T-helper 2 cell (primary cell): ENCODE data around the gene ZNF618.
"Not testable (repeated sequence)": the region's sequence is repeated elsewhere in the genome, so short reads cannot be mapped to it uniquely, and the experiment has no call there.

Experiments
- DNase-seq, 5 experiments: peaks; one replicate each; pipeline versions ENCODE4 v3.0.0 to v3.0.0-alpha.2; 2012 to 2022

ZNF618 gene

DNA sequence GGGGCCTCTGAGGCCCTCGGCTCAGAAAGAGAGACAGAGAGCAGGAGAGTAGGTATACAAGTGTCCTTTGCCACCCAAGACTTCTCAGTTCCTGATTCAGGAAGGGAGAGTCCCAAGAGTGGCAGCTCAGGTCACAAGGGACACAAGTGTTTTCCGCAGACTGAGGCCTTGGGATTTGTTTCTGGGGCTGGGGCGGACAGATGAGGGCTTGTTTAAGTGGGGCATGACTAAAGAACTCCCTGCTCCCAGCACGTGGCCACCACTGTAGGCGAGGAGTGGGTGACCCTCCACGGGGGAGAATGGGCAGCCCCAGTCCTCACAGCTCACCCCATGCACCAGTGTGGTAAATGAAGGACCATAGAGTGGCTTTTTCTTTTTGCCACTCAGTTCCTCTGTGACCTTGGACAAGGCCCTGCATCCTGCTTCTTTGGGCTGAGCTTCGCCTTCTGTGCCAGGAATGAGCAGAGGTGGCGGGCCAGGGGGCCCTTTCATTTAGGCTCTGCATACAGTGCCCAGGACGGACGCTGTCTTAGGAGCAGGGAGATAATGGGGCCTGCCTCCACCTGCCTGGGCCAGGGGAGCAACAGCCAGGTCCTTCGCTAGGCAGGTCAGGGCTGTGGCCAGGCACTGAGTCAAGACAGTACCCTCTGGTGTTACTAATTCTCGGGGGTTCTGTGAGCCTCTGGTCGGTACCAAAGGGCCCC, 151.2 kb downstream of the ZNF618 start:
- DNase-seq = no peak

DNA sequence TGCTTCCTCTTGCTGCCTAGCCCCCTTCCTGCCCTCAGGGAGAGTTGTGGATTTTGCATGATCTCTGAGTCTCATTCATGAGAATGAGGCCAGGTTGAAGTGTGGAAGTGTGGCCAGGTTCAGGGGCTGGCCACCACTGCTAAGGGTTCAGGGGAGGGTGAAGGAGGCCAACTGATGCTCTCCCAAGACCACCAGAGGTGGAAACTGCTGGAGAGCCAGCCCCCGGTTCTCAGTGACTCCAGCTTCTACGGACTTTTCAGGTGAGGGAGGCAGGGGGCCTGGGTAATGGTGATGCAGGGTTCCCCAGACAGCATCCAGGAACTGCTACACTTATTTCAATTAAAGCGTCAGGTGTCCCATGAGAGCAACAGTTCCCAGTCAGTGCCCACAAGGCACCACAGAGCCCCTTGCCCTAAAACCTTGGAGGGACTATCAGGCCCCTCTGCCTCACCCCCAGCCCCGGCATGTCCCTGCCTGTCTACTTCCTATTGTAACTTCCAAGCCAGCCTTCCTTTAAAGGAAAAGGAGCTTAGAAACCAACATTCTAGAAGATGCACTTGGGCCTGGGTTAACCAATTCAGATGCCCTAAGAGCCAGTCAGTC, 151.9 kb downstream of the ZNF618 start:
- no peak for DNase-seq

DNA sequence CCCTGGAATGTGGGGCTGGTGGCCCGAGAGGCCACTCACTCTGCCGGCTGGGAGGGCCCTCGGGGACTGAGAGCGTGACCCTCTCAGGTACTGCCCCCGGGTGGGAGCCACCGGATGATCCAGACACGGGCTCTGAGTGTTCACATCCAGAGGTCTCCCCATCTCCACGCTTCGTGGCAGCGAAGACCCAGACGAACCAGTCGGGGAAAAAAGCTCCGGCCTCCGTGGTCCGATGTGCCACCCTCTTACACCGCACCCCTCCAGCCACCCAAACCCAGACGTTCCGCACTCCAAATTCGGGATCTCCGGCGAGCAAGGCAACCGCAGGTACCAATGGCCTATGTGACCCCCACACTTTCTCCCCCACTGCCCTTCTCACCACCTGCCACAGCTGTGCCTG, 152.5 kb downstream of the ZNF618 start:
- no peak for DNase-seq

DNA sequence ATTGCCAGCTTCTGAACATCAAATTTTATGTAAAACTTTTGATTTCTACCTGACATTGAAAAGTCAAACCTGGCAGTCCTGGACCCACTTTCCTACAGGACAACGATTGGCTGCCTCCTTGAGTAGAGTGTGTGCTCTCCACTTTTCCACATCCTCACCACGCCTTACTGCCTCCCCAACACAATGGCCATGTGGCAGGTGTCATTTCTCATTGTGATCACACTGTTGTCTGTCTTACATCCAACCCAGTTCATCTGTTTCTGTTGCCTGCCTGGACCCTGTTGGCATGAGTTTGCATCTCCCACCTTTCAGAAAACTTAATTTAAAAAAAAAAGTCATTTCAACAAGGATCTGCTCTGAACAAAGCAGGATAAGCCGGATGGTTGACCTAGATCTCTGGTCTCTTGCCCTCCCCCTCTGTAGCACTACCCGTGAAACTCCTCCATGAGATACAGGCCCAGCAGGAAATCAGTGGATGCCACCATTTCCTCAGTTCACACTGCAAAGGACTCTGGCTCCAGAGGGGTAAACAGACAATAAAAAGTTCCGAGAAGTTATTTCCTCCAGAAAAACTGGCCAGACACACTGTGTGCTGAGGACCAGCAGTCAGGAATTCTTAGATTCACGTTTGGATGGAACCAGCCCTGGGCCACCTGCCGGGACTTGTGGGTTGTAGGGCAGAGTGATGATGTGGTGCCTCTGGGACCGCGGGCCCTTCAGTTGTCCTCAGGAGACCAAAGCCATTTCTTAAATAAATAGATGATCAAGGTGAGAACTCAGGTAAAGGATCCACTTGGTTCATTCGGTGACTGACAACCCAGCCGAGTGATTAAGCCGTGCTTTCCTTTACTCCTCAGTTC, 153.4 kb downstream of the ZNF618 start:
- no peak for DNase-seq

DNA sequence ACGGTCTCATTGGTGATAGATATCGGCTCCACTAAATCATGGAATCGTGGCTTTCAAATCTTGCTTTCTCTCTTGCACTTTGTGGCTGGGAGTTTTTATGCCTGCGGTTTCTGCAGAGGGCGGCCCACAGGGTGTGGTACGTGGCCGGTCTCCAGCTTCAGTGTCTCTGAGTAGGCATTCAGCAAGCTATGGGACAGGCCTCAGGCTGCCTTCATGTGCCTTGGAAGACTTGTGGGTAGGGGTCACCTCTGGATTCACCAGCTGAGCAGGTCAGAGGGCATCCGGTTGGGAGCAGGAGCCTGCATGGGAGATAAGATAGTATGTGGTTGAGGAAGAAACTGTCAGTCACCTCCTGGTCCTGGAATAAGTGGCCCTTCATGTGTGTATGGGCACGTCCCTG, 154.3 kb downstream of the ZNF618 start:
- no peak for DNase-seq

DNA sequence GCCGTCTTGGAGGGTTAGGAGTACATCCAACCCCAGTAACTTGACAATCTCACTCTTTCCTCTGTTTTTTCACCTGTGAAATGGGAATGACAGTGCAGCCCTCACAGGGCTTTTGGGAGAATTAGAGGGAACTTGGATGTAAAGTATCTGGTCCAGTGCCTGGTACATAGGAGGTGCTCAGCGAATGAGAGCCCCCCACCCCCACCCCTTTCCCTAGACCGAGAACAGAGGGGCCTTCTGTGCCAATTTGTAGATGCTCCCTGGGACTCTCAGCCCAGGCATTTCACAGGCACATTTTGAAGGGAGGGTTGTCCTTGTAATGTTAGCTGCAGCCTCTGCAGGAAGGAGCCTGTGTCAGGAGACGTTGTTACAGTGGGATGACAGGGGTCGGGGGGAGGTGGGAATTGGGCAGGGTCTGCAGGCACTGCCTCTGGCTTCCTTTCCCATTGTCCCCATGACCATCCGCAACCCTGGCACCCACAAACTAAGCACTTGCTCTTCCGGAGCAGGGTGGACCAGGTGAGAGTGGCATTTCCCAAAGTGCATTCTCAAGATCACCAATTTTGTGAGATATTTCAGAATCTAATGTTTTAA, 155.0 kb downstream of the ZNF618 start:
- DNase-seq = no peak

DNA sequence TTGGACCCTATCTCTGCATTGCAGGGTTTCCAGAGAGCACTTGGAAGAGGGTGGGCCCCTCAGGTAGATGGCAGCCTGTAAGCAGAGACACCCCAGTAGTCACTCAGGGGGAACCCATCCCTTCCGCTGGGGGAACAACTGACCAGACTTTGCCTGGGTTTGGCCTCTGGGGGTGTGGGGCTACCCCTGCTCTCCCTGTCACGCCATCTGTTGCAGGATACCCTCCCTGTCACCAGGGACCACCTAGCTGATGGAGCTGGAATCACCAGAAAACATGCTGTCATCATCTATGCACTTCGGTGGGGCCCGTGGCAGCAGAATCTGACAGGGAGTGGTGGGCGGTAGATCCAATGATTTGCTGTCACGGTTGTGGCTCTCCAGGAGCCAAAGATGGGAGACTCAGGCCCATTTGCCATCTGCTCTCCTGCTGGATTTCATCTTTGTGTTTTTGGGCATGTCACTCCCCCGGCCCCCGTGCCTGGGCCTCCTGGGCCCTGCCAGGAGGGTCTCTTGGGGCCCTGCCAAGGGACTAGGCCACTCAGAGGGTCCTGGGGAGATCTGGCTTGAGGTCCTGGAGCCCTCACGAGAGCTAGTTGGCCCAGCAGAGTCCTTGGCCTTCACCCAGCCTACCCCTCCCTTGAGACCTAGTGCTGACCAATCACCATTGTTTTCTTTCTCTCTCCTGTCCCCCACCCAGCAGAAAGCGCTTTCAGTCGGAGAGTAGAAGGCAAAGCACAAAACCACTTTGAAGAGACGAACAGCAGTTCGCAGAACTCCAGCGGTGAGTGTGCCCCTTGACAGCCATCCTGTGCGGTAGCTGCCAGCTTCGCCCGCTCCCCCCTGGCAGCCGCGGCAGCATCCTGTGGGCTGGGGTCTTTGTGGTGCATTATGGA, 156.1 kb downstream of the ZNF618 start:
- no peak for DNase-seq

DNA sequence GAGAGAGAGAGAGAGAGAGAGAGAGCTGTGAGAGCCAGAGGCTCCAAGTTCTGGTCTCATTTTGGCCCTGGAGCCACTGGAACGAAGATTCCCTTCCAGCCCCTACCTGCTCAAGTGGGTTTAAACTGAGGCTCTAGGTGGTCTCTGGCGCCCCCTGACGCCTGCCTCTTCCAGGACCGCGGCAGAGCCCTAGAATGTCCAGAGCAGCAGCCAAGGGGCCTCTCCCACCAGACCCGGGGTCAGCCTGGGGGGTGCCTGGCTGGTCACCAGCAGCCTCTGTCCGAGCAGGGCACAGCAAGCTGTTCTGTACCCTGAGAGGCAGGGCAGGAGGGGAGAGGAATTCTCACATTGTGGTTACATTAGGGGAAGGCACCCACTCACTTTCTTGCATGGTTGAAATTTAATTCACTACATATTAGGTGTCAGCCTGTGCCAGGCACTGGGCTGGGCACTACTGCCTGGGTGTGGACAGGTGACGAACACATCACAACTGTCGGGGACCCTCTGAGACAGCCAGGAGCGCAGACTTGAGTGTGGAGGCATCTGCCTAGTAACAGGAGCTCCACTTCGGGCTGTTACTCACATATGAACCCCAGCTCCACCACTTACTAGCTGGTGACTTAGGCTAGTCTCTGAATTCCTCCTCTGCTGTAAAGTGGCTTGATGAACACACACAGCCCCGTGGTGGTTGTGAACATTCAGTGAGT, 157.4 kb downstream of the ZNF618 start:
- no peak for DNase-seq

DNA sequence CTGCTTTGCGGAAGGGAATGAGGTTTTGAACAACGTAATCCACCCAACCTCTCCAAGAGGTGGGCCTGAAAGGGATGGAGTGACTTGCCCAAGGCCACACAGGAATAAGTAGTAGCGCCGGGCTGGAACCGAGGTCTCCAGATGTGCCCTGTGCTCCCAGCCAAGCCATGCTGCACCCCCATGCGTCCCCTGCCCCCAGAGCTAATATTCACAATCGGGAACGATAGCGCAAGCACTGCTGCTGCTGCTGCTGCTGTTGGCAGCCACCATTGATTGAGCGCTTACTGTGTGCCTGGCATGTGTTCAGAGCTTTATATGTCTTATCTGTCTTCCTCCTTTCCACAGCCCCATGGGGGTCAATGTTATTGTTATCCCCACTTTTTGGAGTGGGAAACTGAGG, 158.1 kb downstream of the ZNF618 start:
- DNase-seq = no peak

DNA sequence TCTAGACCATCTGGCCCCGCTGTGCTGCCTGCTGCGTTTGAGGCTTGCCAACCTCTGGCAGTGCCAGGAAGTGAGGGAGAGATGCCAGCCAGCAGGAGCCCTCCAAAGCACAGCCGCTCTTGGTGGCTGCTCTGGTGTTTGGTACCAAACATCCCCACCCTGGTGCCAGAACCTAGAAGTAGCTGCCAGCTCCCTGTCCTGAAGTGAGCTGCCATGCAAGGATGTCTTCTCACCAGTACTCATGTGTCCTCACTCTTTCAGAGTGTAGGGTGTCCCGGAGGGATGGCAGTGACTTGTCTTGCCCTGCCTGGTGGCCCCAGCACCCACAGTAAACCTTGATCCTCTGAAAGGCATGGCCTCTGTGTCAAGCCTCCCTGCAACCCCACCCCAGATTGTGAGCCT, 158.6 kb downstream of the ZNF618 start:
- DNase-seq = no peak

DNA sequence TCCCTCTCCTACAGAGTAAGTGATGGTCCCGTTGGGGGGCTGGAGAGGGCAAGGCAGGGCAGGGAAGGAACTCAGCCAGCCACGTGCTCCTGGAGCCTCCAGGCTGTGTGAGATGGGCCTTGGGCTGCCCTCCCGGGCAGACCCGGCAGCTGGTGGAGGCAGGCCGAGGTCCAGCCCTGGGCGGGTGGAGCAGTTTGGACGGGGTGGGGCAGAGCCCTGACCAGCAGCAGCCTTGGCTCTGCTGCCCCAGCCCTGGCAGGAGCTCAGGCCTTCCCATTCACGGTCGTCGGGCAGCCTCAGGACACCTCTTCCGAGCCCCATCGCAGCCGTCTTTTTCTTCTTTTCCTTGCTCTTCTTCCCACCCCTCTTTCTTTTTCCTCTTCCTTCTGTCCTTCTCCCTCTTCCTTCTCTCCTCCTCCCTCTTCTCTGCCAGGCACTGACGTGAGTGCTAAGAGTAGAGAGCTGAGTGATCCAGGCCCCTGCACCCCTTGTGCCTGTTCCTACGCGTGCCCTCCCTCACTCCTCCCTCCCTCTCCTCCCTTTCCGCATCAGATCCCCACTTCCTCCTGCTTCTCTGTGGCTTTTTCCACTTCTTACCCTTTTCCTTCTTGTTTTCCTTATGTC, 159.2 kb downstream of the ZNF618 start:
- no peak for DNase-seq

DNA sequence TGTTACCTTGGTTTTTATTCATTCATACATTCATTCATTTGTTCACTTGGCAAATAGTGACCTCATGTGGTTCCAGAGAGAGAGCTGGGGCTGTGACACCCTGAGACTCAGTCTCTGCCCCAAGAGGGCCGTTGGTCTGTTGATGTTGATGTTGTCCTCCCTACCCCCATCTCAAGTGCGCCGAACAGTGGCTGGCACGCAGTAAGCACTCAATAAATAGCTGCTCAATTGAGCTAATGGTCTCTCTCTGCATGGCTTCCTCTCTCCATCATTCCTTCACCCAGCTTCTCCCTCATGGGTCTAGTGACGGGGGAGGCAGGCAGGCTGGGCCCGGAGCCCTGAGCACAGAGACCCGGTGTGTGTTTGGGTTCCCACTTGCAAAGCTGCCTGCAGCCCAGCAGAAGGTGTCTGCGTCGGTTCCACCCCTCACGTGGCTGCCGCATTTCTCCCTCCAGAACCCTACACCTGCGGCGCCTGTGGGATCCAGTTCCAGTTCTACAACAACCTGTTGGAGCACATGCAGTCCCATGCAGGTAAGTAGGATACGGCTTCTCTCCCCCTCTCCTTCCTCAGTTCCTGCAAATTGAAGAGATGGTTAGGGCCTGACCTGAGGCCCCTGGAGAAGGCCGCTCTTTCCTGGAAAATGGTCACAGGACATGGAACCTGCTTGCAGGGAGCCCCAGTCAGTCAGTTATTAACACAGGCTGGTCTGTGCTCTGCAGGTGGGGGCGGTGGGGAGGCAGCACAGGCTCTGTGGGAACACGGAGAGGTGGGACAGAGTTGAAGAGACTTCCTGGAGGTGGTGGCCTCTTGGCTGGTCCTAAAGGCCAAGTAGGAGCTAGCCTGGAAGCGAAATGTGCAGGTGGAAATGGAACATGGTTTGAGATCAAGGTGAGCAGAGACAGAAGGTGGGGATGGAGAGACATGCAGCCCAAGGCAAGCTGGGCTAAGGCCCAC, 160.0 kb downstream of the ZNF618 start:
- no peak for DNase-seq

DNA sequence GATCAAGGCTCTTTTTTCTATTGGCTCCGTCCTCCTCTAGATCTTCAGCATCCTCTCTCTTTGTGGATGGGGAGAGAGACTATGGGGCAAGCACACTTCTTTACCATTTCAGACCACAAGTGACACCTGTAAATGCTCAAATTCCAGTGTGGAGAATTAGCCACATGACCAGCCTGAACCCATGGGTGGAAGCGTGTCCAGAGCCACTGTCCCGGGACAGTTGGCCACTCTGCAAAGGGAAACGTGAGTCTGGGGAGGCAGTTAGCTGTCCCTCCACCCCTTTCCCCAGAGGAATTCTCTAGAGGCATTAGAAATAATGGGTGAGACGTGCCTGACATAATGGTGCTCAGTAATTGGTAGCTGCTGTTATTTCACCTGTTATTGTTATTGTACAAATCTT, 161.1 kb downstream of the ZNF618 start:
- no peak for DNase-seq

DNA sequence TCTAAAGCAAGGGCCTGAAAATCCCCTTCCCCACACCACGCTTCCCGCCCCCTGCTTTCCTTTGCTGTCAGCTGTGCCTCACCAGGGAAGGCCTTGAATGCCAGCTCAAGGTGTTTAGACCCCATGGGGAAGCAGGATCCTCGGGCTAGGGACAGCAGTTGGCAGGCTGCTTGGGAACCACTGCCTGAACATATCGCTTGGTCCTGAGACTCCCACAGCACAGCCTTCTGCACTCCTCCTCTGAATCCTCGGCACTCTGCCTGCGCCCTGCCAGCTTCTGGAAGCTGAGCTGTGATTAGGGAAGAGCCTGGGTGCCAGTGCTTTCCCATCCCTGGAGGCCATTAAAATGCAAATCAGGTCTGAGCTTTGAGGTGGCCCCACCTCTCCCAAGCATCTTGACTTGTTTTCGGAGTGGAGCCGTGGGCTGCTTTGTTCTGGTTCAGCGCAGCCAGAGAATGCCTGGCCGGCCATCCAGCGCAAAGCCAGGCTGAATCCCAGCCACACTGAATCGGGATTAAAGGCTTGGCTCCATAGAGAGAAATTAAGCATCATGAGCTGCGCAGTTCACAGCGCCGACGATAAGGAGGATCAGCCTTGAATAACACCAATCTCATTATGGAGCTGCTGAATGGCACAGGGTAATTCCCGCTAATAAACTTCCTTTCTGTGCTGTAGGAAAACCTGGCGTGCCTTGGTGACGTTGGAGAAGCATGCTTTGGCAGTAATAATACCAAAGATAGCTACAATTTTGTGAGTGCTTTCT, 162.0 kb downstream of the ZNF618 start:
- no peak for DNase-seq

DNA sequence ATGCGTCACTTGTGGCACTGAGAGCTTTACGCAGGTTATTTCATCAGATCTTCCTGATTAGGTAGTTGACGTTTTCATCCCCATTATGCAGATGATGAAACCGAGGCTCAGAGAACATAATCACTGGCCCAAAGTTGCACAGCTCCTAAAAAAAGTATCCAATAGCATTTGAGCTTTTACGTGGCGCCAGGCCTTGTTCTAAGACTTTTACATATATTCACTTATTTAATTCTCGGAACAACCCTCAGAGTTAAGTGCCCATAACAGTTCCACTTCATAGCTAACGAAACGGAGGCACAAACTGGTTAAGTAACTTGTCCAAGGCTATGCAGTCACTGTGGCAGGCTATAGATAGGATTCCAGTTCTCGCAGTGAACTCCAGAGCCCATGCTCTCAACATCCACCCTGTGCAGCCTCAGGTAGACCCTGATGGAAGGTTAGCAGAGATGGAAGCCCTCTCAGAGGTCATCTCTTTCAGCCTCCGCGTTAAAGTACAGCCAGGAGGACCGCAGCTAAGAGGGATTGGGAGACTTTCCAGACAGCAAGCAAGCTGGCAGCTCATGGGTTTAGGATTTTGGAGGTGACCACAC, 162.7 kb downstream of the ZNF618 start:
- DNase-seq = no peak

DNA sequence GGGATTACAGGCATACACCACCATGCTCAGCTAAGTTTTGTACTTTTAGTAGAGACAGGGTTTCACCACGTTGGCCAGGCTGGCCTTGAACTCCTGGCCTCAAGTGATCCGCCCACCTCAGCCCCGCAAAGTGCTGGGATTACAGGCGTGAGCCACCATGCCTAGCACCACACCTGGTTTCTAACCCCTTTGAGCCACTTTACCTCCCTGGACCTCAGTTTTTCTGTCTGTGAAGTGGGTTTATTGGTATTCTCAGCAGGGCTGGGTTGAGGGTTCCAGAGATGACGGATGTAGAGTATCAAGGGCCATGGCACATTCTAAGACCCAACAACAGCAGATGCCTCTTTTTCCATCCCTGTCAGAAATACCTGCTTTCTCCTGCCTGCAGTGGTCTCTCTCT, 163.4 kb downstream of the ZNF618 start:
- no peak for DNase-seq

DNA sequence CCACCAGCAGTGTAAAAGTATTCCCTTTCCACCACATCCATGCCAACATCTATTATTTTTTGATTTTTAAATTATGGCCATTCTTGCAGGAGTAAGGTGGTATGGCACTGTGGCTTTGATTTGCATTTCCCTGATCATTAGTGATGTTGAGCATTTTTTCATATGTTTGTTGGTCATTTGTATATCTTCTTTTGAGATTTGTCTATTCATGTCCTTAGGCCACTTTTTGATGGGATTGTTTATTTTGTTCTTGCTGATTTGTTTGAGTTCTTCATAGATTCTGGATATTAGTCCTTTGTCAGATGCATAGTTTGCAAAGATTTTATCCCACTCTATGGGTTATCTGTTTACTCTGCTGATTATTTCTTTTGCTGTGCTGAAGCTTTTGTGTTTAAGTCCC, 167.6 kb downstream of the ZNF618 start:
- DNase-seq = not testable (repeated sequence)

DNA sequence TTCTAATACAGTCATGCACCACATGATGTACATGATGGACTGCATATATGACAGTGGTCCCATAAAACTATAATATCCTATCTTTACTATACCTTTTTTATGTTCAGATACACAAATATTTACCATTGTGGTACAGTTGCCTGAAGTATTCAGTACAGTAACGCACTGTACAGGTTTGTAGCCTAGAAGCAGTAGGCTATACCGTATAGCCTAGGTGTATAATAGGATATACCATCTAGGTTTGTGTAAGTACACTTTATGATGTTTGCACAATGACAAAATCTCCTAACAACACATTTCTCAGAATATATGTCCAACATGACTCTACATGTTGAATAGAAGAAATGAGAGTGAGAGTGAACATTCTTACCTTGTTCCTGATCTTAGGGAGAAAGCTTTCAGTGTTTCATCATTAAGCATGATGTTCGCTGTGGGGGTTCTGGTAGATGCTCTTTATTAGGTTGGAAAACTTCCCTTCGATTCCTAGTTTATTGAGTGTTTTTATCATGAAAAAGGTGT, 170.2 kb downstream of the ZNF618 start:
- no peak for DNase-seq

DNA sequence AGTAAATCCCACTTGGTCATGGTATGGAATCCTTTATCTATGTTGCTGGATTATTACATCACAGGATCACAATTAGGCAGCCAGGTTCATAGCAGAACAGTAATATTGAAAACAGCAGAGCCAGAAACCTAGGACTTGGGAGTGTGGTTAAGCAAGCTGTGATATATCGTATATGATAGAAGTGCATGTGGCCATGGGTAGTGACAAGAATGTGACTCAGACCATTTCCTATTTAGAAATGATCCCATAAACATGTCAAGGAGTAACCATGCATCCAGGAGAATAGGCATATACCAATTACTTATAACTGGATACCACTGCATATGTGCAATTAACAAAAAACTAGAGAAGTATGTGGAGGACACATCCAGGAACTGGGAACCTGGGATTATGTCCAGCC, 170.8 kb downstream of the ZNF618 start:
- no peak for DNase-seq
